HL-60 (cell line): Measurements from ENCODE around the gene SLC4A3.

Experiments used
- CTCF ChIP-seq: IDR thresholded peaks from one replicate; pipeline ENCODE4 v1.5.1; 2011; ENCODE audit warnings: low read length, control low read depth, inconsistent platforms; ENCODE audit not compliant: insufficient read depth
- POLR2AphosphoS5 ChIP-seq: IDR thresholded peaks from 2 replicates; pipeline ENCODE4 v1.6.1; 2012; ENCODE audit warnings: low read depth
- TF ChIP-seq, protein P1 (sequence below): IDR thresholded peaks from 2 replicates; pipeline ENCODE4 v1.6.1; 2012; ENCODE audit warnings: low read depth; ENCODE audit not compliant: insufficient replicate concordance

DNA sequence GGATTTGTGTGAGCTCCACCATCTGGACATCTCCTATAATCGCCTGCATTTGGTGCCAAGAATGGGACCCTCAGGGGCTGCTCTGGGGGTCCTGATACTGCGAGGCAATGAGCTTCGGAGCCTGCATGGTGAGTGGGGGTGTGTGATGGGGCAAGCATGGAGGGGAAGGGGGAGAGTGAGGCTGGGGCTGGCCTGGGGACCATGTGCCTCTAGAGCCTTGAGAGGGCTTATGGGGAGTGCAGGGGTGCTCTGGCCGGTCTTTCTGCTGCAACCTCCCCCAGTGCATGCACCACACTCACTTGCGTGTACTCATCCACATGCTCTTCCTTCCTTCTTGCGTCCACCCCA lies 21.8 kb upstream of the SLC4A3 start:
- no peak for TF ChIP-seq CTCF
- TF ChIP-seq, protein P1, sequence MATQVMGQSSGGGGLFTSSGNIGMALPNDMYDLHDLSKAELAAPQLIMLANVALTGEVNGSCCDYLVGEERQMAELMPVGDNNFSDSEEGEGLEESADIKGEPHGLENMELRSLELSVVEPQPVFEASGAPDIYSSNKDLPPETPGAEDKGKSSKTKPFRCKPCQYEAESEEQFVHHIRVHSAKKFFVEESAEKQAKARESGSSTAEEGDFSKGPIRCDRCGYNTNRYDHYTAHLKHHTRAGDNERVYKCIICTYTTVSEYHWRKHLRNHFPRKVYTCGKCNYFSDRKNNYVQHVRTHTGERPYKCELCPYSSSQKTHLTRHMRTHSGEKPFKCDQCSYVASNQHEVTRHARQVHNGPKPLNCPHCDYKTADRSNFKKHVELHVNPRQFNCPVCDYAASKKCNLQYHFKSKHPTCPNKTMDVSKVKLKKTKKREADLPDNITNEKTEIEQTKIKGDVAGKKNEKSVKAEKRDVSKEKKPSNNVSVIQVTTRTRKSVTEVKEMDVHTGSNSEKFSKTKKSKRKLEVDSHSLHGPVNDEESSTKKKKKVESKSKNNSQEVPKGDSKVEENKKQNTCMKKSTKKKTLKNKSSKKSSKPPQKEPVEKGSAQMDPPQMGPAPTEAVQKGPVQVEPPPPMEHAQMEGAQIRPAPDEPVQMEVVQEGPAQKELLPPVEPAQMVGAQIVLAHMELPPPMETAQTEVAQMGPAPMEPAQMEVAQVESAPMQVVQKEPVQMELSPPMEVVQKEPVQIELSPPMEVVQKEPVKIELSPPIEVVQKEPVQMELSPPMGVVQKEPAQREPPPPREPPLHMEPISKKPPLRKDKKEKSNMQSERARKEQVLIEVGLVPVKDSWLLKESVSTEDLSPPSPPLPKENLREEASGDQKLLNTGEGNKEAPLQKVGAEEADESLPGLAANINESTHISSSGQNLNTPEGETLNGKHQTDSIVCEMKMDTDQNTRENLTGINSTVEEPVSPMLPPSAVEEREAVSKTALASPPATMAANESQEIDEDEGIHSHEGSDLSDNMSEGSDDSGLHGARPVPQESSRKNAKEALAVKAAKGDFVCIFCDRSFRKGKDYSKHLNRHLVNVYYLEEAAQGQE = no peak
- TF ChIP-seq POLR2AphosphoS5 = no peak
